Thoracic aorta (tissue), 2 donors: ENCODE measurements around the gene GP1BB. TPM values are rescaled to one million over a fixed set of nuclear protein-coding genes. Genes with fewer than 3 reads are reported as not detected.

Source experiments
- ATAC-seq: fragments of 150-250 bp; one replicate; pipeline ENCODE4 v1.8.0; 2017; ENCODE audit warnings: low read depth; ENCODE audit not compliant: insufficient number of reproducible peaks, low FRiP score
- DNase-seq: peaks from one replicate; pipeline ENCODE4 v3.0.0-alpha.2; 2020; ENCODE audit warnings: low spot score
- H3K27ac ChIP-seq, 2 donors: fragments of 200-600 bp; sonication (generic); 1 replicate in 1 of 2; 2 replicates in 1 of 2; pipeline ENCODE4 v1.5.1; 2016; ENCODE audit warnings: mild to moderate bottlenecking in 2 of 2, moderate library complexity in 2 of 2
- H3K27me3 ChIP-seq: fragments of 200-600 bp; sonication (generic); replicated peaks from 2 replicates; pipeline ENCODE4 v1.6.0; 2016; ENCODE audit warnings: mild to moderate bottlenecking; ENCODE audit not compliant: insufficient read depth
- H3K36me3 ChIP-seq: fragments of 200-600 bp; sonication (generic); one replicate; pipeline ENCODE4 v1.5.1; 2016
- H3K4me1 ChIP-seq, 2 donors: fragments of 200-600 bp; sonication (generic); 1 replicate in 1 of 2; 2 replicates in 1 of 2; pipeline versions ENCODE4 v1.5.1 to v1.6.0; 2016; ENCODE audit warnings: low read depth in 2 of 2, mild to moderate bottlenecking in 1 of 2; ENCODE audit not compliant: control insufficient read depth in 1 of 2
- H3K4me3 ChIP-seq: fragments of 200-600 bp; sonication (generic); 2 replicates; pipeline ENCODE4 v1.5.1; 2016; ENCODE audit warnings: mild to moderate bottlenecking
- H3K9me3 ChIP-seq: fragments of 200-600 bp; sonication (generic); 2 replicates; pipeline ENCODE4 v1.5.1; 2016
- CTCF ChIP-seq: fragments of 200-600 bp; sonication (generic); IDR thresholded peaks from one replicate; pipeline ENCODE4 v1.5.1; 2019; ENCODE audit warnings: antibody characterized with exemption
- total RNA-seq, 2 donors: library from RNA; depleted of rRNA; stranded (reverse); fragments of >200 nt; gene quantifications; one replicate each; pipeline versions ENCODE4 v1.1.0 to v1.2.3, GENCODE V29; 2016

GP1BB gene
- total RNA-seq, 2 donors from 2014 or later: 13.1 to 30.3 TPM

GRCh38 chr22:19759427-19760057 lies 36.2 kb downstream of the GP1BB start:
- no peak for DNase-seq
- ATAC-seq: no peak
- peaks cover 9% of the 10 kb centered on the region for H3K27me3 ChIP-seq
- H3K36me3 ChIP-seq: no peaks in the 10 kb centered on the region
- TF ChIP-seq CTCF: no peak
- no peak overlapping the region for H3K27ac ChIP-seq
- peaks cover 9 to 27% of the 10 kb centered on the region in 2 donors for H3K4me1 ChIP-seq
- H3K9me3 ChIP-seq: no peaks in the 10 kb centered on the region
- H3K4me3 ChIP-seq: peak overlapping the region; percentile 62

- Histone ChIP-seq H3K36me3 (no peaks in the 10 kb centered on the region), H3K27me3 (peaks cover 7% of the 10 kb centered on the region), H3K4me1 (peaks cover 6 to 19% of the 10 kb centered on the region in 2 donors), H3K9me3 (no peaks in the 10 kb centered on the region), H3K27ac (peak within 1 kb of the TSS; percentile 5 to 50), H3K4me3 (peak within 1 kb of the TSS; percentile 69)
- ATAC-seq (no peak), DNase-seq (no peak)
- no peak for TF ChIP-seq CTCF
Observed at GRCh38 chr22:19760058-19760950, 37.0 kb downstream of the GP1BB start, which contains the start of gene TBX1. Gene TBX1 (plus strand): TSS chr22:19760778. CDS start chr22:19760844, 66 bp downstream.

- ATAC-seq (no peak), DNase-seq (no peak)
- Histone ChIP-seq H3K9me3 (no peaks in the 10 kb centered on the region), H3K27ac (peak overlapping the region; percentile 5 to 50), H3K27me3 (peaks cover 7% of the 10 kb centered on the region), H3K36me3 (no peaks in the 10 kb centered on the region), H3K4me1 (peaks cover 6 to 13% of the 10 kb centered on the region in 2 donors), H3K4me3 (peak overlapping the region; percentile 69)
- TF ChIP-seq CTCF: no peak
Observed at GRCh38 chr22:19760951-19761724, 37.8 kb downstream of the GP1BB start.

- DNase-seq (no peak), ATAC-seq (no peak)
- Histone ChIP-seq H3K27ac (peak overlapping the region; percentile 1 to 5), H3K27me3 (peaks cover 7% of the 10 kb centered on the region), H3K4me1 (peaks cover 3 to 4% of the 10 kb centered on the region in 2 donors), H3K36me3 (no peaks in the 10 kb centered on the region), H3K9me3 (no peaks in the 10 kb centered on the region), H3K4me3 (peak overlapping the region; percentile 69)
- no peak for TF ChIP-seq CTCF
Observed at GRCh38 chr22:19761725-19762567, 38.6 kb downstream of the GP1BB start.
